Fibroblast of peridontal ligament (primary cell): ENCODE measurements around the gene NOC2L.
"Not testable (repeated sequence)": the region's sequence is repeated elsewhere in the genome, so short reads cannot be mapped to it uniquely, and the experiment has no call there.

ENCODE experiments used
- DNase-seq: peaks from one replicate; pipeline ENCODE4 v3.0.0-alpha.2; 2010; ENCODE audit errors: extremely low read depth

NOC2L gene

DNA sequence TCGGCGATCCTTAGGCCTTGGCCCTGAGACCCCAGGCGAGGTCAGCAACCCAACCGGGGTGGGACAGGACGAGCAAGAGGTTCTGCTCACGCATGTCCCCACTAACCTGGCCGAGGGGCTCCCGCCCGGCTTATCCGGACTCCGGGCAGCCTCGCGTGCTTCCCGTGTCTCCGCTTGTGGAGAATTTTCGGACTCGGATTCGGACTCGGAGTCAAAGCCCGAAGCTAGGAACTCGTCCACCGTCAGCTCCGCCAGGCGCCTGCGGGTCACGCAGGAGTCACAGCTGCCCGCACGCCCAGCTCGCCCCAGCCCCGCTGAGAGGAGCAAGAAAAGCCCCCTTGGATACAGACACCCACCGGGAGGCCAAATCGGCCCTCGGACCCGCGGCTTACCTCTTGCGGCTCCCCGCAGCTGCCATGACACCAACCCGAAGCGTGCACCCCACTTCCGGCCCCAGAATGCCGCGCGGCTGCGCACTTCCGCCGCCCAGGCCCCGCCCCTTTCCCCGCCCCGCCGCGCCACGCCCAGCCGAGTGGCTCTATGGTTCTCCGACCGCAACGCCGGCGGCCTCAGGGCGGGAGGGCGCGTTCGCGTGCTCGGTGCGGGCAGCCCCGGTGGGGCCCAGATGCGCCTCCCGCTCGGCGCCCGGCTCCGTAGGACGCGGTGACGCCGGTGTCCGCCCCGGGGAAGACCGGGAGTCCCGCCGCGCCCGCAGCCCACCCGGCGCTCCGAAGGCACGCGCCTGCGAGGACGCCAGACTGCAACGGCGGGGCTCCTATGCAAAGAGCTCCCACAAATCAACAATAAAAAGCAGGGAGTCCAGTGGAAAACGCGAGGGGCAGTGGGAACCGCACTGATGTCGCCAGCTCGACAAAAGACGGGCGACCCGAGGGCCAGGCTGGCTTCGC is at the start of gene NOC2L:
NOC2L (minus strand) TSS at position 434 of the 908 bp plus-strand sequence; CDS start at position 418, 16 bp downstream.
- DNase-seq = peak; percentile 77

GRCh38 chr1:1006305-1007159 is 47.5 kb upstream of the NOC2L start:
- DNase-seq = no peak

DNA sequence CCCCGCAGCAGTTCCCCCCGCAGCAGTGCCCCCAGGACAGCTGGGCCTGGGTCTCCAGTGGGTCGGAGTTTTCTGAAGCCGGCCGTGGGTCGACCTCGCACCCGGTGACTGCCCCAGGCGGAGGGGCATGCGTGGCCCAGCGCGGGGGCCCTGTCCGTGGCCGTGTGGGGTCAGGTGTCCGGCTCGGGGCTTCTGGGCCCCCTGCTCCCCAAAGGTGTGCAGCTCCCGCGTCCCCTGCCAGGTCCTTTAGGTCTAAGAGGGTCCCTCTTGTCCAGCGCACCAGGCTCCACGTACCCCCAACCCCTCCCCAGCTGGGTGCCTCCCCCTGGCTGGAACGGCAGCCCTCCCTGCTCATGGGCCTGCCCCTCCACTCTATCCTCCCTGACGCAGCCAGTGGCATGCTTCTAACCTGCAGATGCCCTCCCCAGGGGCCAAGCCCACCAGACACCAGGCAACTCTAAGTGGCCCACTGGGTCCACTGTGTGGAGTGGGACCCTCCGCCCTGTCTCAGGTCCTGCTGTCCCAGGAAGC is 46.8 kb upstream of the NOC2L start:
- no peak for DNase-seq

DNA sequence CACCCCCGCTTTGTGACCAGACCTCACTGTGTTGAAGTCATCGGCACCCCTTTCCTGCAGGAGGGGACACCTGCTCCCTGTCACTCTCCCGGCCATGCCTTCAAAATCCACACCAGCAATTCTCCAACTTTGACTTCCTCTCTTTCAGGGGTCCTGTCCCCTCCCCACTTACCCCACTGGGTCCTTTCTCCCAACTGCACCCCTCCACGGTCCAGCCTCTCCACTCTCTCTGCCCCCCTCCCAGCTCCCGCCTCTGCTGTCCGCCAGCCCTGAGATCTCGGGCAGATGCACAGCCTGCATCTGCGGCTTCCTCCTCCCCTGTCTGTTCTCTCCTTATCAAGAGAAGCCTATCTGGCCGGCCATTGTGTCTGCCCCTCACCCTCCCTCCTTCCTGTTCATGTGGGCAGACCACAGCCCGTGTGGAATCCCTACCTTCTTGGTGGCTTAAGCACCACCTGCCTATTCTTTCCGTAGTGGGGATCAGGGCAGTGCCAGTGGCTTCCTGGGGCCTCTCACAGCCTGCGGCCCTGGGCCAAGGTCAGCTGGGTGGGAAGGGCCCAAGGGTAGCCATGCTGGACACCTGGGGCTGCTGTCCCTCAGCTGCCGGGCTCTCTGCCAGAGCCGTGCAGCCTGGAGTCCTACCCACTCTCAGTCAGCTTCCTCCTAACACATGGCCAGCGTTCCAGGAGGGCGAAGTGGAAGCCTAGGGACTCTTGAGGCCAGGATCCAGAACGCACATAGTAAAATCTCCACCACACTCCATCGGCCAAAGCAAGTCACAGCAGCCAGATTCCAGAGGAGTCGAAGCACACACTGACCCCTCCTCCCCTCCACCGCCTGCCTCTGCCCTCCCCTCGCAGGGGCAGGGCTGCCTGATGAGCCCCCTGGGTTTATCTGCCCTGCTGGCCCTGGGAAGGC is 46.0 kb upstream of the NOC2L start:
- DNase-seq = peak; percentile 27

GRCh38 chr1:1004420-1004779 is 45.3 kb upstream of the NOC2L start:
- no peak for DNase-seq

- no peak for DNase-seq
Measured at GRCh38 chr1:1003618-1004419, 44.8 kb upstream of the NOC2L start.

GRCh38 chr1:1001057-1001783 is 42.2 kb upstream of the NOC2L start:
- DNase-seq = no peak

DNA sequence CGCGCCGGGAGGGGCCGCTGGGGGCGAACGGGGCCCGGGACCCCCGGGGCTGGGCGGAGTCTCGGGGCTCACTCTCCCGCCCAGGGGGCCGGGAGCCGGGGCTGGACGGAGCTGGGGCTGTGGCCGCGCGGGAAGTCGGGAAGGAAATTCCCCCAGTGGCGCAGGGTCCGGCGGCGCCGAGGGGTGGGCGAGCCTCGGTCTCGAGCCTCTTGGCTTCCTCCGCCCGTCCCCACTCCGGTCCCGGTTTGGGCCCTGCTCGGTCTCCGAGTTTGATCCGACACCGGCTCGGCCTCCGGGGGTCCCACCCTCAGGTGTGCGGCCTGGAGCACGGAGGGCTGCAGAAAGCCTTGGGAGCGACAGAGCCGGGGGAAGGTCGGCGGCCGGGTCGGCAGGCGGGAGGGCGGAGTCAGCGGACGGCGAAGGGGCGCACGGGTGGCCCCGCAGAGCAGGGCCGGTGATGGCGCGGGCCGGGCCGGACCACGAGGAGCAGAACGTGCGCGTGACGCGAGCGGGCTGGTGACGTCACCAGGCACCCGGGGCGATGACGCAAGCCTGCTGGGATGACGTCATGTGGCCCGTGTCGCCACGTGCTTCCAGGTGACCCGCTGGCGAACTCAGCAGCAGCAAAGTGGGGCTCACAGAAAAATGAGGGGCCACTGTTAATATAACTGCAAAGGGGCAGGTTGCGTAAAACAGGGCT is 41.5 kb upstream of the NOC2L start:
- DNase-seq = peak; percentile 66

- peak; percentile 78 for DNase-seq
Measured at GRCh38 chr1:999725-1000356, 40.8 kb upstream of the NOC2L start, which contains the start of gene HES4. HES4 (minus strand) TSS chr1:1000097; CDS start chr1:999973, 124 bp downstream.

DNA sequence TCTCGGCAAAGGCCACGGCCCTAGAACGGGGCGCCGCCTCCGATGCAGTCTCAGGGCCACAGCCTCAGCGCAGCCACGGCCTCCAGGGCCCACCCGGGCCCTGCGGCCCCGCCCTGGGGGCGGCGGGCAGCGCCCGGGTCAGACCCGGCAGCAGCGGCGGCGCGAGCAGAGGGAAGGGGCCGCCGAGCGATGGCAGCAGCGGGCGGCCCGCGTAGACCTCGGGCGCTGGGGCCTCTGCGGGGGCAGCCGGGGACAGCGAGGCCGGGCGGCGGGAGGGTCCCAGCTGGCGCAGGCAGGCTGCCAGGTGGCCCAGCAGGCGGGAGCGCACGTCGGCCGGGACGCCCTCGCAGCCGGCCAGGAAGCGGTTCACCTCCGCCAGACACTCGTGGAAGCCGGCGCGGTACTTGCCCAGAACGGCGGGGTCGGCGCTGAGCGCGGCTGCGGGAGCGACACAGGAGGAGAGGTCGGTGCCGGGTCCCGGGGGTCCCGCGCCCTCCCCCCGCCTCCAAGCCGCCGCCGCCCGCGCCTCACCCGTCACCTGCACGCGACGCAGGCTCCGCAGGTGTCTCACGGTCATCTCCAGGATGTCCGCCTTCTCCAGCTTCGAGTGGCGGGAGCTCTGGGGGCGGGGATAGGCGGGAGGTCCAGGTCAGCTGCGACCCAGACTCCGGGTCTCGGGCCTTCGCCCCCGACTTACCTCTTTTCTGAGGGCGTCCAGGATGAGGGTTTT is 40.1 kb upstream of the NOC2L start:
- no peak for DNase-seq

GRCh38 chr1:998745-998994 is 39.6 kb upstream of the NOC2L start:
- DNase-seq = no peak

- no peak for DNase-seq
Measured at GRCh38 chr1:997993-998744, 39.1 kb upstream of the NOC2L start.

GRCh38 chr1:997713-997992 is 38.6 kb upstream of the NOC2L start:
- no peak for DNase-seq

- DNase-seq = no peak
Measured at GRCh38 chr1:996851-997712, 38.0 kb upstream of the NOC2L start.

DNA sequence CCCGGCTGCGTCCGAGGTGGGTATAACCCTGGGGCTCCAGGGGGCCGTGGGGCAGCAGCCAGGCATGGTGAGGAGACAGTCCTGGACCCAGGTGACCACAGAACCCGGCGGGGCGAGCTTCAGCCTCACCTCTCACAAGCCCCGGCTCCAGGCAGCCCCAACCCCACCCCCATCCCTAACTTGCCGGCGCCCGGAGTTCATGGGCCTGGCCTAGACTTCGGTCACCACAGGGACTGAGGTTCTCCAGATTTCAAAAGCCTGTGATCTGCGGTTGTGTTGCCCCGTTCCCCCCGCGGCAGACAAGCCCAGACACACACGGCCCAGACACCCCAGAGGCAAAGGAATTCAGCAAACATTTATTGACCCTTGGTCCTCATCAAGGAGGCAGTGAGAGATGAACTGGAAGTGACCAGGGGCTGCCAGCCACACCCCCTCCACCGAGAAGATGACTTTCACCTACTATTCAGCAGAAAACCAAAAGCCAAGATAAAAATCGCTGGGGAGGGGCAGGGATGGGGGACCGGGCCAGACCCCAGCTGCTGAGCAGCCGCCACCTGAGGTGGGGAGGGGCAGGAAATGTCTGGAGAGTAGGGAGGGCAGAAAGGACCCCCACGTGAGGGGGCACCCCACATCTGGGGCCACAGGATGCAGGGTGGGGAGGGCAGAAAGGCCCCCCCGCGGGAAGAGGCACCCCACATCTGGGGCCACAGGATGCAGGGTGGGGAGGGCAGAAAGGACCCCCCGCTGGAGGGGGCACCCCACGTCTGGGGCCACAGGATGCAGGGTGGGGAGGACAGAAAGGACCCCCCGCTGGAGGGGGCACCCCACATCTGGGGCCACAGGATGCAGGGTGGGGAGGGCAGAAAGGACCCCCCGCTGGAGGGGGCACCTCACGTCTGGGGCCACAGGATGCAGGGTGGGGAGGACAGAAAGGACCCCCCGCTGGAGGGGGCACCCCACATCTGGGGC is 36.9 kb upstream of the NOC2L start:
- no peak for DNase-seq

- DNase-seq = not testable (repeated sequence)
Measured at GRCh38 chr1:994546-994945, 35.5 kb upstream of the NOC2L start.
